Neural progenitor cell (in vitro differentiated cells): Measurements from ENCODE around the gene PC. TPM values are rescaled to one million over a fixed set of nuclear protein-coding genes. Genes with fewer than 3 reads are reported as not detected.

Experiments used
- DNase-seq: peaks from one replicate; pipeline ENCODE4 v3.0.0-alpha.2; 2016; ENCODE audit warnings: low spot score
- H2AFZ ChIP-seq: fragments of 200-600 bp; sonication (generic); replicated peaks from 2 replicates; pipeline ENCODE4 v1.6.1; 2016; ENCODE audit warnings: antibody characterized with exemption
- H3F3A ChIP-seq: fragments of 200-600 bp; sonication (generic); 2 replicates; pipeline ENCODE4 v1.6.1; 2016; ENCODE audit warnings: antibody characterized with exemption, low read depth
- H3K27ac ChIP-seq: fragments of 200-600 bp; sonication (generic); 2 replicates; pipeline ENCODE4 v1.5.1; 2016; ENCODE audit warnings: mild to moderate bottlenecking
- H3K27me3 ChIP-seq: fragments of 200-600 bp; sonication (generic); 2 replicates; pipeline ENCODE4 v1.6.1; 2016; ENCODE audit warnings: mild to moderate bottlenecking, moderate library complexity
- H3K36me3 ChIP-seq: fragments of 200-600 bp; sonication (generic); 2 replicates; pipeline ENCODE4 v1.5.1; 2016
- H3K4me1 ChIP-seq: fragments of 200-600 bp; sonication (generic); 2 replicates; pipeline ENCODE4 v1.6.1; 2016; ENCODE audit warnings: mixed run types
- H3K4me2 ChIP-seq: fragments of 200-600 bp; sonication (generic); 2 replicates; pipeline ENCODE4 v1.6.1; 2016
- H3K4me3 ChIP-seq: fragments of 200-600 bp; sonication (generic); 2 replicates; pipeline ENCODE4 v1.5.1; 2016
- H3K79me2 ChIP-seq: fragments of 200-600 bp; sonication (generic); 2 replicates; pipeline ENCODE4 v1.6.1; 2016; ENCODE audit warnings: low read depth
- H3K9ac ChIP-seq: fragments of 200-600 bp; sonication (generic); 2 replicates; pipeline ENCODE4 v1.6.1; 2016
- H3K9me3 ChIP-seq: fragments of 200-600 bp; sonication (generic); 2 replicates; pipeline ENCODE4 v1.5.1; 2016; ENCODE audit warnings: low read depth
- H4K20me1 ChIP-seq: fragments of 200-600 bp; sonication (generic); 2 replicates; pipeline ENCODE4 v1.6.1; 2016; ENCODE audit warnings: low read depth
- H3K27ac Mint-ChIP-seq: 3 replicates; pipeline ENCODE4 v1.8.0; 2021; ENCODE audit warnings: mixed read lengths
- H3K27me3 Mint-ChIP-seq: 2 replicates; pipeline ENCODE4 v1.8.0; 2022; ENCODE audit warnings: low read depth, mild to moderate bottlenecking, inconsistent platforms, moderate library complexity, mixed read lengths; ENCODE audit not compliant: insufficient read depth
- H3K36me3 Mint-ChIP-seq: 3 replicates; pipeline ENCODE4 v1.8.0; 2021; ENCODE audit warnings: mixed read lengths
- H3K4me1 Mint-ChIP-seq: 3 replicates; pipeline ENCODE4 v1.8.0; 2021; ENCODE audit warnings: mixed read lengths
- H3K4me3 Mint-ChIP-seq: 3 replicates; pipeline ENCODE4 v1.8.0; 2021; ENCODE audit warnings: mild to moderate bottlenecking, moderate library complexity, mixed read lengths
- H3K9me3 Mint-ChIP-seq: 3 replicates; pipeline ENCODE4 v1.8.0; 2020; ENCODE audit warnings: mixed read lengths
- EZH2 ChIP-seq: fragments of 200-600 bp; sonication (generic); IDR thresholded peaks from 2 replicates; pipeline ENCODE4 v1.6.1; 2017; ENCODE audit warnings: antibody characterized with exemption, mild to moderate bottlenecking, moderate library complexity
- EZH2phosphoT487 ChIP-seq: fragments of 200-600 bp; sonication (generic); IDR thresholded peaks from 2 replicates; pipeline ENCODE4 v1.6.1; 2017; ENCODE audit warnings: antibody characterized with exemption
- total RNA-seq: library from RNA; depleted of rRNA; stranded (reverse); fragments of >200 nt; gene quantifications from 2 replicates; pipeline ENCODE4 v1.2.3, GENCODE V29; 2015; ENCODE audit warnings: low replicate concordance
- TF ChIP-seq, protein P1 (sequence below): fragments of 200-600 bp; sonication (generic); IDR thresholded peaks from 2 replicates; pipeline ENCODE4 v1.5.1; 2017; ENCODE audit warnings: antibody characterized with exemption, mild to moderate bottlenecking

The PC gene
- total RNA-seq, 1 donor from 2014 or later, result 11.4 TPM

DNA sequence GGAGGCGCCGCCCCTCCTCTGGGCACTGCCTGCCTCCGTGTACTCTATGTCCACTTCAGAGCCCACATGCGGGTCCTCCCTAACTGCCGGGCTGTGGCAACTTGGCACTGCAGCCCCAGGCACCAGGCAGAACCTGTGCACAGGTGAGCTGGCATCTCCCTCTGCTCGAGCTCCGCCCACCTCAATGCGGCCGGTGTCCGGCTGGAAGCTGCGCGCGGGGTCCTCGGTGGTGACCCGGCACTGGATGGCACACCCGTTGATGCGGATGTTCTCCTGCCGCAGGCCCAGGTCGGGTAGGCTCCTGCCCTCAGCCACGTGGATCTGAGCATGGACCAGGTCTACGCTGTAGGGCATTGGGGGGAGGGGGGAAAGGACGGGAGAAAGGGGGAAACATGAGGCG lies 92.2 kb downstream of the PC start:
- H3K9ac ChIP-seq, result no peak overlapping the region
- no peaks in the 10 kb centered on the region for H3K36me3 Mint-ChIP-seq
- H3K4me3 ChIP-seq, result no peak overlapping the region
- H3K4me2 ChIP-seq, result no peak overlapping the region
- no peak overlapping the region for H3K27ac ChIP-seq
- TF ChIP-seq, protein P1, sequence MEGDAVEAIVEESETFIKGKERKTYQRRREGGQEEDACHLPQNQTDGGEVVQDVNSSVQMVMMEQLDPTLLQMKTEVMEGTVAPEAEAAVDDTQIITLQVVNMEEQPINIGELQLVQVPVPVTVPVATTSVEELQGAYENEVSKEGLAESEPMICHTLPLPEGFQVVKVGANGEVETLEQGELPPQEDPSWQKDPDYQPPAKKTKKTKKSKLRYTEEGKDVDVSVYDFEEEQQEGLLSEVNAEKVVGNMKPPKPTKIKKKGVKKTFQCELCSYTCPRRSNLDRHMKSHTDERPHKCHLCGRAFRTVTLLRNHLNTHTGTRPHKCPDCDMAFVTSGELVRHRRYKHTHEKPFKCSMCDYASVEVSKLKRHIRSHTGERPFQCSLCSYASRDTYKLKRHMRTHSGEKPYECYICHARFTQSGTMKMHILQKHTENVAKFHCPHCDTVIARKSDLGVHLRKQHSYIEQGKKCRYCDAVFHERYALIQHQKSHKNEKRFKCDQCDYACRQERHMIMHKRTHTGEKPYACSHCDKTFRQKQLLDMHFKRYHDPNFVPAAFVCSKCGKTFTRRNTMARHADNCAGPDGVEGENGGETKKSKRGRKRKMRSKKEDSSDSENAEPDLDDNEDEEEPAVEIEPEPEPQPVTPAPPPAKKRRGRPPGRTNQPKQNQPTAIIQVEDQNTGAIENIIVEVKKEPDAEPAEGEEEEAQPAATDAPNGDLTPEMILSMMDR, result no peak
- TF ChIP-seq EZH2phosphoT487 (no peak), EZH2 (no peak)
- no peaks in the 10 kb centered on the region for H3K27me3 ChIP-seq
- peak overlapping the region; percentile 52 for H3K4me3 Mint-ChIP-seq
- H3K27ac Mint-ChIP-seq, result no peak overlapping the region
- peaks cover 7% of the 10 kb centered on the region for H3K4me1 Mint-ChIP-seq
- H3K27me3 Mint-ChIP-seq, result peaks cover 6% of the 10 kb centered on the region
- no peaks in the 10 kb centered on the region for H3K9me3 ChIP-seq
- no peak overlapping the region for H2AFZ ChIP-seq
- no peaks in the 10 kb centered on the region for H4K20me1 ChIP-seq
- DNase-seq, result no peak
- no peaks in the 10 kb centered on the region for H3K9me3 Mint-ChIP-seq
- peaks cover 5% of the 10 kb centered on the region for H3K4me1 ChIP-seq
- no peaks in the 10 kb centered on the region for H3K79me2 ChIP-seq
- H3F3A ChIP-seq, result no peaks in the 10 kb centered on the region
- no peaks in the 10 kb centered on the region for H3K36me3 ChIP-seq

DNA sequence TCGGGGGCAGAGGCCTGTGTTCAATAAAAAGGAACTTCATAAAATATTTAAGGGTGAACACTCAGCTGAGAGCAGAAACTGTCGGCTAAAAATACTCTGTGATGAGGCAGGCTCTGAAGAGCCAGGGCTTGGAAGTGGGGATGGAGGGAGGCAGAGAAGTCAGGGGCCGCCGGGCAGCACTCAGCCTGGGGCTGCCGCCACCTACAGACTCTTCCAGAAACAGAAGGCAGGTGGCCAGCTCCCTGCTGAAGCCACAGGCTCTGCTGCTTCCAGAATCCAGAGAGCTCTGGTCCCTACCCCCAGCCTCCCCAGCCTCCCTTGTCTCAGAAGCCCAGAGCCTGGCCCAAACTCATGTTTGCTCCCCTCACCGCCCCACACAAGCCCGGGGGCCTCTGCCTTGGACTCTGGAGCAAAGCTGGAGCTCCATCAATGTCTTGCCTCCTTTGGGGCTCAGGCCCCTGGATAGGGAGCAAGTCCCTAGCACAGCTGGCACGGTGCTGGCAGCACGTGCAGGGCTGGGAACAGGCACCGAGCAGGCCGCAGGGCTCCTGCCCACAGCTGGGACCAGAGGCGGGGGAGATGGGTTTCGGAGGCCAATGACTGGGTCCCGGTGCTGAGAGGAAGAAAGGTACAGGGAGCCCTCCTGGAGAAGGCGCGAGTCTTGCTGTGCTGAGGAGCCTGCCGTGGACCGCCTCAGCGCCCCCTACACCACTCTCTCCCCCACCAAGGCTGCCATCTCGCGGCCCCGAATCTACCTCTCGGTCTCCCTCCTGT lies 93.1 kb downstream of the PC start:
- Histone ChIP-seq H3K27me3 (no peaks in the 10 kb centered on the region), H3K79me2 (no peaks in the 10 kb centered on the region), H2AFZ (no peak overlapping the region), H3K9me3 (no peaks in the 10 kb centered on the region), H3K4me2 (no peak overlapping the region), H3K4me1 (peaks cover 5% of the 10 kb centered on the region), H3F3A (no peaks in the 10 kb centered on the region), H3K4me3 (no peak overlapping the region), H3K36me3 (no peaks in the 10 kb centered on the region), H4K20me1 (no peaks in the 10 kb centered on the region), H3K27ac (no peak overlapping the region), H3K9ac (no peak overlapping the region)
- Mint-ChIP-seq H3K27ac (no peak overlapping the region), H3K9me3 (no peaks in the 10 kb centered on the region), H3K4me3 (no peak overlapping the region), H3K4me1 (peaks cover 7% of the 10 kb centered on the region), H3K36me3 (no peaks in the 10 kb centered on the region), H3K27me3 (peaks cover 6% of the 10 kb centered on the region)
- TF ChIP-seq, protein P1, result no peak
- TF ChIP-seq EZH2phosphoT487 (no peak), EZH2 (no peak)
- no peak for DNase-seq

DNA sequence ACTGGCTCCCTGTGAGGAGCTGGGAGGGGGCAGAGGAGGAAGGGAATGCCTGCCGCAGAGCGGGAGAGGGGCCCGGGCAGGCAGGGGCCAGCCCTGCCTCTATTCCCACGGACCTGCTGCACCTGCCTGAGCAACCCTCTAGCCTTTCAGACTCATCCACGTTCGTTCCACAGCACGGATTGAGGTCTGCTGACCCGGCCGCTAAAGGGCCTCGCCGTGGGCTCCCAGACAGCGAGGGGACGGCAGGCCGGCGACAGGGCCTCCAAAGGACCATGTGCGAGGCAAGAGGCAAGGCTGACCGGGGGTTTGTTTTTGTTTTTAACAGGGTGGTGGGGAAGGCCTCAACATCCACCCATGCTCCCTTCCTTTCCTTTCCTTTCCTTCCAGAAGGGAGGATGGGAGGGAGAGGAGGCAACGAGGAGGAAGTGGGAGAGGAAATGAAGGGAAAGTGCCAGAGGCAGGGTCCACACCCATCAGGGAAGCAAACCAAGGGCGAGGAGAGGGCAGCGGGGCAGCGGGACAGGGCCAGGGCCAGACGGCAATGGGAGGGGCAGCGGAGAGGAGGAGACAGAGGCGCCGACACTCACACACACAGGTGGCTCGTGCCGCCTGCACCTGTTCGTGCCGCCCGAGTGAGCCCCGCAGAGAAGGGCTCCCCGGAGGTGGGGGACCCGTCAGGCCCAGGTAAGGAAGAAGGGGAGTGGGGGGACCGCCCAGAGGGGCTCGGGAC lies 93.8 kb downstream of the PC start:
- Mint-ChIP-seq H3K4me3 (peak overlapping the region; percentile 58), H3K27me3 (peaks cover 4% of the 10 kb centered on the region), H3K36me3 (no peaks in the 10 kb centered on the region), H3K4me1 (peaks cover 7% of the 10 kb centered on the region), H3K27ac (peak overlapping the region; percentile 90), H3K9me3 (no peaks in the 10 kb centered on the region)
- H3K4me3 ChIP-seq, result no peak overlapping the region
- no peaks in the 10 kb centered on the region for H3K9me3 ChIP-seq
- H2AFZ ChIP-seq, result no peak overlapping the region
- H3K27ac ChIP-seq, result no peak overlapping the region
- no peaks in the 10 kb centered on the region for H3K27me3 ChIP-seq
- no peaks in the 10 kb centered on the region for H3K79me2 ChIP-seq
- H3F3A ChIP-seq, result no peaks in the 10 kb centered on the region
- H4K20me1 ChIP-seq, result no peaks in the 10 kb centered on the region
- H3K4me2 ChIP-seq, result no peak overlapping the region
- H3K36me3 ChIP-seq, result no peaks in the 10 kb centered on the region
- TF ChIP-seq, protein P1, result no peak
- TF ChIP-seq EZH2phosphoT487 (no peak), EZH2 (no peak)
- peaks cover 5% of the 10 kb centered on the region for H3K4me1 ChIP-seq
- DNase-seq, result no peak
- H3K9ac ChIP-seq, result no peak overlapping the region
